HG03521 (cell line): Measurements from ENCODE around the gene NPFF.
"Not testable (repeated sequence)": the region's sequence is repeated elsewhere in the genome, so short reads cannot be mapped to it uniquely, and the experiment has no call there.

Experiments
- ATAC-seq: cut with Tn5 transposase; IDR thresholded peaks from one replicate; pipeline ENCODE4 v1.9.1; 2021; ENCODE audit warnings: mild to moderate bottlenecking, moderate library complexity; ENCODE audit not compliant: unreplicated experiment

The NPFF gene, protein sequence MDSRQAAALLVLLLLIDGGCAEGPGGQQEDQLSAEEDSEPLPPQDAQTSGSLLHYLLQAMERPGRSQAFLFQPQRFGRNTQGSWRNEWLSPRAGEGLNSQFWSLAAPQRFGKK

DNA sequence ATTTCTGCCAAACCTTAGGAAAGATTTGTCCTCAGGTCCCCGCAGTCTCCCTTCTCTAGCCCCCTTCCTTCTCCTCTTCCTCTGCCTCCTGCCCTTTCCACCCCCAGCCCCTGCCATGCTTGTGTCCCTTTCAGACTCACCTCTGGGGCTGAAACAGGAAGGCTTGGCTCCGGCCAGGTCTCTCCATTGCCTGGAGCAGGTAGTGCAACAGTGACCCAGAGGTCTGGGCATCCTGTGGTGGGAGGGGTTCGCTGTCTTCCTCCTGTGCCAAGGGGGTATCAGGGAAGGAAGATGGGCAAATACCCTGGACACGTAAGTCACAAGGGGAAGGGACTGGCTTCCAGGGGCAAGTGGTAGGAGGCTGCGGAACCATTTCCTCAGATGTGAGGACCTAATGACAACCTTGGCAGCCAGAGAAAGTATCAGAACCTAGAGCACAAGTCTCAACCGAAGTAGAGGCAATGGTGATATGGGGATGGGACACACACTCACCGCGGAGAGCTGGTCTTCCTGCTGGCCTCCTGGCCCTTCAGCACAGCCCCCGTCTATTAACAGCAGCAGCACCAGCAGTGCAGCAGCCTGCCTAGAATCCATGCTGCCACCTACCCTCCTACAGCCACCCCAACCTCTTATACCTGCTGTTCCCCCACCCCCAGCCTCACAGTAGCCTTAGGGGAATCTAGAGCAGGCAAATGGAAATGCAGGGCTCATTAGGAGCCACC, at the start of gene NPFF:
TSS of gene NPFF (minus strand) at position 604 of the 722 bp plus-strand sequence. CDS start at position 594, 10 bp downstream.
- no peak for ATAC-seq

DNA sequence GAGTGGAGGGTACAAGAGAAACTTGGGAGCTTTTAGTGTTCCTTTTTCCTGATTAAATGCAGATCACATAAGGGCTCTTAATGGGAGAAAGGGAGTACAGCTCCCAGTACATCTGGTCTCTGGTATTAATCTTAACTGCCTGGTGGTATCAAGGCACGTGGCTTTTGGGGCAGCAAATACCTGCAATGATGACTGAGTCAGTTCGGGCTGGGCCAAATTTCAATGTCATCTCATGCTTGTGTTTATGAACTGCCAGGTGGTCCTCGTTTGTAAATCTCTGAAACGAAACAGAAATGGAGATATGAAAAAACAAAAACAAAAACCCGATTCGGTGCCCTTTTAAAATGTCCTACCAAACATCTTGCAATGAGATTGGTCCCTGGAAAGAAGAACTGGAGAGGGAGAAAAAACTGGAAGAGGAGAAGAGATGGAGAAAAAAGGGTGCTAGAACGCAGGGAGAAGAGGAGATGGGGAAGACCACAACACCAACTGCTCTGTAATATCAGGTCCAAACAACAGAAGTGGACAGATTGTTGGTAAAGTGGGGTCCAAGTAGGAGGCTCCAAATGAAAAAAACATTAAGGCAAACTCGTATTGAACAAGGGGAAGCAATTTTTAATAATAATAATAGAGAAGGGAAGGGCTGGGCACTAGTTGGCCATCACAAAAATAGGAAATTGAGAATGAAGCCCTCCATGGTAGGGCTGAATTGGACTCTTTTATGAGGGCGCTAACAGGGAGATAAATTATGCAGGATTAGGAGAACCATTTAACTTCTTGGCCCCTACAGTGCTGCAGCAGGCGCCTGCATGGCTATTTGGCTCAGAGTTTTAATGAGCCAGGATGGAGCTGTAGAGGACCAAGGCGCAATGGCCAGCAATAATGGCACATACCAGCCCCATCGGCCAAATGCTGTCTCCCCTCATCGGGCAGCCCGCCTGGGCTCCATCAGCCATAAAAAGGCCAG, 45.4 kb upstream of the NPFF start:
- ATAC-seq, result no peak

DNA sequence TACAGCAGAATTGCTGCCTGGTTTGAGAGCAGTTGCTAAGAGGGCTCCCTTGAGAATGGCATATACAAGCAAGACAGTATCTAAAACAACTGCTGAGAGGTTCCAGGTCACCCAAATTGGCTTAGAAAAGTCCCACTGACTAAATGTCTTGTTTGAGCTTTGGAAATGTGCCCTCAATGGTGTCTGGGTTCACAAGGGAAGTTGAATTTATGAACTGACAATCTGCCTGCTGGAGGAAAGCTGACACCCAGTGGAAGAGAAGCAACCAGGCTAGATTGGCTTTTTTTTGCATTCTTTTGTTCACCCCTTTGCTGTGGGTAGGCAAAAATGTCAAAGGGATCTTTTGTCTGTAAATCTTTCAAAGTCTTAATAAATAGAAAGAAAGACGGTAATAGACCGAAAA, 44.6 kb upstream of the NPFF start:
- ATAC-seq, result no peak

DNA sequence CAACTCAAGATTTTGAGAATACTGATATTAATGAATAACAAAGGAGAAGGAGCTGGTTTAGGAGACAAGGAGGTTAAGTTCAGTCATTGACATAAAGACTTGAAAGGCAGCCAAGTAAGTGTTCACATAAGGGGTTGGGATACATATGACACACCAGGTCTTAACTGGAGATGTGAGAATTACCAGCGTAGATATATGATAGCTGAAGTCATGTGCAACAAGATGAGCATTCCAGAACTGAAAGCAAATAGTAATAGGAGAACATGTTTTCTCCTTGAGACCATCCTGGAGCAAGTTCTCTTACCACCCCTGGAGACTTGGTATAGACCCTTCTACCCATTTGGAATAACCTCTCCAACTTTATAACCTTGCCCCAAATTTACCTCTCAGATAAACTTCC, 43.3 kb upstream of the NPFF start:
- no peak for ATAC-seq

DNA sequence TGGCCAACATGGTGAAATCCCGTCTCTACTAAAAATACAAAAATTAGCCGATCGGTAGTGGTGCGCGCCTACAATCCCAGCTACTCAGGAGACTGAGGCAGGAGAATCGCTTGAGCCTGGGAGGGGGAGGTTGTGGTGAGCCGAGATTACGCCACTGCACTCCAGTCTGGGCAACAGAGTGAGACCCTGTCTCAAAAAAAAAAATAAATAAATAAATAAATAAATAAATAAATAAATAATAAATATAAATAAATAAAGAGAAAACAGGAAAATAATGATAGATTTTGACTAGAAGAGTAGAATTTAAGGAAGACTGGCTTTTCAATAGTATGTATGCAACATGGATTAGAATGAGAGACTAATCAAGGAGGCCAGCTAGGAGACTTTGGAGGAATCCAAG, 42.8 kb upstream of the NPFF start:
- ATAC-seq, result not testable (repeated sequence)

DNA sequence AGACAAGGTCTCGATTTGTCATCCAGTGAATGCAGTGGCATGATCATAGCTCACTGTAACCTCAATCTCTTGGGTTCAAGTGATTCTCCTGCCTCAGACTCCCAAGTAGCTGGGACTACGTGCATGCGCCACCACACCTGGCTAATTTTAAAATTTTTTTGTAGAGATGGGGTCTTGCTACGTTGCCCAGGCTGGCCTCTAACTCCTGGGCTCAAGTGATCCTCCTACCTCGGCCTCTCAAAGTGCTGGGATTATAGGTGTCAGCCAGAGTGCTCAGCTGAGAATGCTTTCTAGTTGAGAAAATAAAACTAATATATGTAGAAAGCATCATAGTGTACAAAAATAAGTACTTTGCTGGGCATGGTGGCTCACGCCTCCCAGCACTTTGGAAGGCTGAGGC, 41.1 kb upstream of the NPFF start:
- not testable (repeated sequence) for ATAC-seq

DNA sequence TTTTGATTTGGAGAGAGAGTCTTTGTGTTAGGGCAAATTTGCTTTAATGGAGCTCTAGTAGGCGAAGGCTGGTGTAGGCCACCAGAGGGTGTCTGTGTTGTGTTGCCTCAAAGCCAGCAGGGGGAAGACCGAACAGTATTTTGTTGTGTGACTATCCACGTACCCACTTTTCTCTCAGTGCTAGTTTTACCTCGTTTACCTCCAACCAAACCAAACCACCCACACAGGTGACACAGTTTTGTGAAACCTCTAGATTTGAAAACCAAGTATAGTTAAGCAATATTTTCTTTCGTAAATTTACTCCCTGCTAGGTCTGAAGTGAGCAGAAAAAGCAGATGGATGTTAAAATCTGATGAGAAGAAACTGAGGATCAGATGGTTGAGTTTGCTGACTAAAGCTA, 36.3 kb upstream of the NPFF start:
- peak; percentile 86 for ATAC-seq

DNA sequence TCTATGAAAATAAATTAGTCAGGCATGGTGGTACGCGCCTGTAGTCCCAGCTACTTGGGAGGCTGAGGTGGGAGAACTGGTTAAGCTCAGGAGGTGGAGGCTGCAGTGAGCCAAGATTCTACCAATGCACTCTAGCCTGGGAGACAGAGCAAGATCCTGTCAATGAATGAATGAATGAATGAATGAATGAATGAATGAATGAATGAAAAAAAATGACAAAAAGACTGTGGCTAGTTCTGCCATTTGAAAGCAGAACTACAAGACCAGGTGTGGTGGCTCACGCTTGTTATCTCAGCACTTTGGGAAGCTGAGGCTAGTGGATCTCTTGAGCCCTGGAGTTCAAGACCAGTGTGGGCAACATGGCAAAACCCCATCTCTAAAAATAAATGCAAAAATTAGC, 32.2 kb upstream of the NPFF start:
- no peak for ATAC-seq

DNA sequence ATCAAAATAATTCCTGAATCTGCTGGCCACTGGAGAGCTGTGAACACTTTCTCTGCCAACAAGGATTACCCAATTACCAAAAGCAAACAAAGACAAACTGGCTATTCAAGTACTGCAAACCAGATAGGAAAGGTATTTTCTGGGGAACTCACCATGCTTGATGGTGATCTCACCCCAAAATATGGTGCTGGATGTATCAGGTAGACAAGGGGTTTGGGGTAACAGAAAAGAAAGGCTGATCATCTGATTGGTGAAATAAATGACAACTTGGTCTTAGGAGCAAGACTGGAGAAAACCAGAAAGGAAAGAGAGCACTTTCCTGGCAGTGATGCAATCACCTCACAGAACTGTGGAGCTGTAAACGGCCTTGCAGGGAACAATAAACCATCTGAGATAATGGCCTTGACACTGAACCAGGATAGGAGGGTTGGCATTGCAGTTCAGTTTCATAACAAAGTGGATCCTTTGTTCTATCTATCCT, 31.0 kb upstream of the NPFF start:
- ATAC-seq, result no peak

DNA sequence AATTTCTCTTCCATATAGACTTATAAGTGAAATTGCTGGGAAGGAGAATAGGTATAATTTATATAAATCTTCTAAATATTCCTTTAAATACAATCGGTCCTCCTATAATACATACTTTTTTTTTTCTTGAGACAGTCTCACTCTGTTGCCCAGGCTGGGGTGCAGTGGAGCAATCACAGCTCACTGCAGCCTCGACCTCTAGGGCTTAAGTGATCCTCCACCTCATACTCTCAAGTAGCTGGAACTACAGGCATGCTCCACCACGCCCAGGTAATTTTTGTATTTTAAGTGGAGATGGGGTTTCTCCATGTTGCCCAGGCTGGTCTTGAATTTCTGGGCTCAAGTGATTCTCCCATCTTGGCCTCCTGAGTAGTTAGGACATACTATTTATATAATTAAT, 29.7 kb upstream of the NPFF start:
- ATAC-seq, result no peak

DNA sequence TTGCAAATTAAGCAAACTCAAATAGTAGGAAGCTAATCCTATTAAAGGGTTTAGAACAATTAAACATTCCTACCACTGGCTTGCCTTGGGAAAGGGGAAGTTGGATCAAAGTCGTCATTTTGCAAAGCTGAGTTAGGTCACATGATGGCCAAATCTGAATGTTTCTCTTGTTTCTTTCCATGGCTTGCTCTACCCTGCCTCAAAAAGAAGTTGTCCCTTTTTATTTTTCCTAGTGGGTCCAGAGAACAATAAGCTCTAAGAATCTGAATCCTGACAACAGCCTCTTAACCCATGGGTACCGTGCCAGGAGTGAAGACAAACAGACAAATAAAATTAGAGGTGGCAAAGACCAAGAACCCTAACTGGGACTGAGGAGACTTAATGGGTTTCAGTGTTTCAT, 26.2 kb upstream of the NPFF start:
- ATAC-seq, result no peak

DNA sequence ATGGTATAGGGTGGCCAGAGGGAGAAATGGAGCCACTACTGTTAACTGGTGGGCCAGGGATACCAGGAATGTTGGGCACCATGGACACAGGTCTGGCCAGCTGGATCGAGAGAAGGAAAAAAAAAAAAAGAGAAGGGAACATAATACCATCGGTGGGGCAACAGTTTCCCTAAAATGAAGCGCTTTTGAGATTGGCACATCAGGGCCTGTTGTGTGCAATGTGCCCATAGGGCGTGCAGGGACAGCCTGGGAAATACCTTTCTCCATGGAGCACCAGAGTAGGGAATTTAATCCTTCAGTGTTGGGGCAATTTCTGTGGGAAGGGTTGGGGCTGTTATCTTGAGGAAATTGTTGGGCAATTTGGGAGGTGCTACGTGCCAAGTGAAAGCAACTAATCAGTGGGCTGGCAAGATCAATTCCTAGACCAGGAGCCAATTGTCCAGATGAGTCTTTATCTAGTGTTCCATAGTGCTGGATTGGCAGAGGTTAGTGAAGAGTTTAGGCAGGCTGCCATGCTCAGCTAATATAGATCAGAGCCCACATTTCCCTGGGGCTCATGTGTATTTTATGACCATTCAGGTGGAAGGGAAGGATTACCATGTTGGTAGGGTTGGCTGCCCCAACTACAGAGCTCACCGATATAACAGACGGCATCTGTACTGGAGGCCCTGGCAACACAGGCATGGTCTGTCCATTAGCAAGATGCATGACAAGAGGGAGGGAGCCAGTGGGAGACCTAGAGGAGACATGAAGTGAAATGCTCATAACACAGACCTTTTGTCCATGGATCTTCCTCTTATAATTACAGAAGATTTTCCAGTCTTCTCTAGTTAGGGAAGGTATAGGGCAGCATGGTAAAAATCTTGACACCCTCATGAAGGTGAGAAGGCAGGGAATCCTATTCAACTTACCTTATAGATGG, 25.5 kb upstream of the NPFF start:
- no peak for ATAC-seq

DNA sequence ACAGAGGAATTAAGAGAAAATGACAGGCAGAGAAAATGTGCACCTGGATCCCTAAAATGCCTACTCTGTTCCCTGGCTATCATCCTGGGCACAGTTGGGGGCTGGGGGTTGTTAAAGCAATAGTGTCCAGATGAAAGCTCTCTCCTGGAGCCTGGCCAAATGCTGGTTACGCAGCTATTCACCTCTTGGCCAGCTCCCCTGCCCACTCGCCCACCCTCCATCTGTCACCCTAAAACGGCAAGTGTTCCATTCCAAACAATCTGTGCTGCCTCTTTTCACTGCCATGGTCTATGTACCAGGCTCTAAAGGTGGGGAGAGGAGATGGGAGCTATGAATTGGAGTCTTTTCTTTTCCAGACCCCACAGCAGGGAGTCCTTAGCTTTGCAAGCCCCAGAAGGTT, 24.7 kb upstream of the NPFF start:
- no peak for ATAC-seq

DNA sequence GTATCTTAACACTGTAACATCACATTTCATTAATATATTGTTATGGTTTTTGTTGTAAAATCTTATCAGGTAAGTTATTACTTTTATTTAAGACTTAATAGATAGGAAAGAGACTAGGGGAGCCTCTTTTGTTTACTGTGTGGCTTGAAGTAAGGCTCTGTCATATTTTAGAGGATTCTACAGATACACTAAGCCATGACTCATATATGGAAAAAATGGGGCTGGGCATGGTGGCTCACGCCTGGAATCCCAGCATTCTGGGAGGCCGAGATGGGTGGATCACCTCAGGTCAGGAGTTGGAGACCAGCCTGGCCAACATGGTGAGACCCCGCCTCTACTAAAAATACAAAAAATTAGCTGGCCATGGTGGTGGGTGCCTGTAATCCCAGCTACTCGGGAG, 23.6 kb upstream of the NPFF start:
- no peak for ATAC-seq

DNA sequence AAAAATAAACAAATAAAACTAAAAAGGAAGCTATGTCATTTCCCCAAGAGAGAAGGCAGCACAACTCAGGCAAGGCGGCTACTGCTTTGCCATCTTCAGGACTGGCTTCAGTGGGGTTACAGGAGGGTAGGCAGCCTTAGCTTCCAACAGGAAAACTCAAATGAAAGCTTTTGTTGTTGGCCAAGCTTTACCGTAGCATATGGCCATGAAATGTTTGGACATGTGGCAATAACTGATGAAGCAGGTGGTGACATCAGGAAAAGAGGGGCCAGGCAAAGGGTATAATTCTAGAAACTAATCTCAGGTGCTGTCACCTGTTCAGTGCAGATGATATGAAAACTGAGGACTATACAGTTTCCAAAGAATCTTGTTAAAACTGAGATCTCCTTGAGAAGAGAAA, 22.8 kb upstream of the NPFF start:
- no peak for ATAC-seq

DNA sequence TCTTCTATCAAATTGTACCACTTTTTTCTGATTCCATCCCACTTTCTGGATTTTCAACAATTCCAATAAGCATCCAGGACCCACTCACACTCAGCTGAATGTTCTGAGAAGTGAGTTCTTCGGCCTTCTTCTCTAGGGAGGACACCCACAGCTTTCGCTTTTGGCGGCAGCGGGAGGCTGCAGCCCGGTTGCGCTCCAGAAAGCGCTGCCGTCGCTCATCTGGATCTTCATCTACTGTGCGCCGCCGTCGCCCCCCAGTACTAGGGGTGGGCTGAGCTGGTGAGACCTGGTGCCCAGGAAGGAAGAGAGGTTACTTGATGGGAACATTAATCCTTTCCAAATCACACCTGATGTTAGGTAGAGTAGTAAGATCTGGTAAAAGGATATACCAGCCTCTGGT, 17.2 kb upstream of the NPFF start:
- no peak for ATAC-seq

DNA sequence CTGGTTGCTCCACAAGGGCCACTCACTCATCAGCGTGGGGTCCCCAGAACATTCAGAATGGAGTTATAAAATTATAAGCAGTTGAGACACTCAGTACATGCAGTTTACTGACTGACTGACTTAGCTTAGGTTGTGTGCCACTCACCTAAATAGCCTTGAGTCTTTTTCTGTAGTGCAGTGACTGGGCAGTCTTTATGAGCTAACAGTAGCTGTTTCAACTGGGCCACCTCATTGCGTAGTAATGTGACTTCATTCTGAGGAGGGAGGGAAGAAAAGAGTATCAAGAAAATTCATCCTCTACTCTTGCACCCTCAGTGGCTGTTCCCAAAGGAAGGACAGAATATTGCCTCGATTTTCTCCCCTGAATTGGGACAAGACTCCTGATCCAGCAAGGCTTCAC, 15.8 kb upstream of the NPFF start:
- no peak for ATAC-seq

DNA sequence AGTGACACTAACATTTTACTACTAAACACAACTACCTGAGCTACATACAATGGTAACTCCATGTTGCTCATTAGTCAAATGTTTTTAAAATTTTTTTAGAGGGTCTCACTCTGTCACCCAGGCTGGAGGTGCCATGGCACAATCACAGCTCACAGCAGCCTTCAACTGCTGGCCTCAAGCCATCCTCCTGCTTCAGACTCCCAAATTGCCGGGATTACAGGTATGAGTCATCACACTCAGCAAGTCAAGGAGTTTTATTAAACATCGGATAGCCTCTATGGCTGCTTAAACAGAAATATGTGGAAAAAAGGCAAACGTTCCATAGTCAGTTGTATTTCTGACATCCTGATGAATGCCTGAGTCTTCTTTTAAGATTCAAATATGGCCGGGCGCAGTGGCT, 11.1 kb upstream of the NPFF start:
- ATAC-seq, result no peak

DNA sequence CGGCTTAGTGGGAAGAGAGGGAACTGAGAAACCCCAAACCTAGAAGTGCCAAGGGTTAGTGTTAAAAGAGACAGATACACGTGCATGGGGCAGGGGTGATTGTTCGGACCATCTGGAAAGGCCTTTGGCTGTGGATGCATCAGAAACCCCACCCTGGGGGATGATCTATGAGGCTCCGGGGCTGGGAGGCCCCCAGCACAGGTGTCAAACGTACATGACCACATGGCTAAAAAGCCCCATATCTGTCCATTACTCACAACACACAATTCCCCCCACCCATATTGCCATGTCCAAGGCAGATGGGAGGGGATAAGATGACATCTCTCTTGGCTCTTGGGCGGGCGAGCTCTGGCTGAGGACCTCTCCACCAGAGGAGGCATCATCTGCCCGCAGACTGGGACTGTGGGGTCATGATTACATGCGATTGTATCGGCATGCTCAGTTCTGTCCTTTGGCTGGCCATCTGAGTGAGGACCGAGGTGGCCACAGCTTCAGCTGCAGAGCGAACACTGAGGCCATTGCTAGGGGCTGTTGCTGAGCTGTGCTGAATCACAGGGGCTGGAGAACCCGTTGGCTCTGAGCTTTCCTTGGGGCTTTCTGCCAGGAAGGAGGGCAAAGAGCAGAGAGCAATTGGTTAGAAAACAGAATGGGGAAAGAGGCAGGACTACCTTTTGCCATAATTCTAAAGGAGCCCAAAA, 9.6 kb upstream of the NPFF start:
- no peak for ATAC-seq

DNA sequence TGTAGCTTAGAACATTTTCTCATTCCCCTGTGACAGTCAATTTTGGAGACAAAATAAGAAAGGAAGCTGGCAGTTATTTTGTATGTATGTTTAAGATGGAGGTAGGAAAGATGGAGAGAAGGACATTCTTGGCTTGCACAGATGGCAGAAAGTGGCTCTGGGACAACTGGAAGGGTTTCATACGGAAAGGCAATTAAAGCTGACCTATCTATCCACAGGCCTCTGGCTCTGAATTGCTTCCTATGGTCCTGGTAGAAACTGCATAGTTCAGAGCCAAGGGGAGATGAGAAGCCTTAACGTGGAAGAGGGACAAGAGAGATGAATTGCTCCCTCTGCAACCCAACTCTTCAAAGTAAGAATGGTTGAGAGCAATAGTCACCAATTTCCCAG, 8.0 kb upstream of the NPFF start:
- no peak for ATAC-seq
